NT2/D1 (cell line): Measurements from ENCODE around the gene OR51Q1.

Source experiments
- SUZ12 ChIP-seq: IDR thresholded peaks from 2 replicates; pipeline ENCODE4 v1.6.1; 2011; ENCODE audit not compliant: insufficient read length, insufficient read depth; ENCODE audit errors: extremely low read depth
- ZNF274 ChIP-seq: IDR thresholded peaks from 2 replicates; pipeline ENCODE4 v1.6.1; 2011; ENCODE audit warnings: mild to moderate bottlenecking, low read depth, low read length

DNA sequence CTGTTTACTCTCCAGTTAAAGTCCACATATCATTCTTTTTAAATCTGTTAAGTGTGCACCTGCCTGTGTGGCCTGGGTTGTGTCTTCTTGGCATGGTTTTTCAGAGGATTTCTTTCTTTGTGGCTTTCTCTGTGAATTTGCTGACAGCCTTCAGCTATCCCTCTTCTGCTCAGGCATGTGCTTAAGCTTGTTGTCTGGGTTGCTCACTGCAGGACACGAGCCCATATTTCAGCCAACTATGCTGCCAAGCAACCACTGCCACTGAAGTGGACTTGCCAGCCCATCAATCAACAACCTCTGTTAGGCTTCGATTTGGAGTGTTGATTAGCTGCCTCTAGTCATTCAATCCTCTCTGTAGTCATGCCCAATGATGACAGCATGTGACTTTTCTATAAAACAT, 45.6 kb downstream of the OR51Q1 start:
- TF ChIP-seq ZNF274 (no peak), SUZ12 (no peak)
